Fibroblast of skin of left quadriceps (primary cell): ENCODE data around the gene GRM2.

Experiments used
- DNase-seq, 2 experiments: peaks; one replicate each; pipeline ENCODE4 v3.0.0-alpha.2; 2013; ENCODE audit warnings: low read depth in 2 of 2

The GRM2 gene

DNA sequence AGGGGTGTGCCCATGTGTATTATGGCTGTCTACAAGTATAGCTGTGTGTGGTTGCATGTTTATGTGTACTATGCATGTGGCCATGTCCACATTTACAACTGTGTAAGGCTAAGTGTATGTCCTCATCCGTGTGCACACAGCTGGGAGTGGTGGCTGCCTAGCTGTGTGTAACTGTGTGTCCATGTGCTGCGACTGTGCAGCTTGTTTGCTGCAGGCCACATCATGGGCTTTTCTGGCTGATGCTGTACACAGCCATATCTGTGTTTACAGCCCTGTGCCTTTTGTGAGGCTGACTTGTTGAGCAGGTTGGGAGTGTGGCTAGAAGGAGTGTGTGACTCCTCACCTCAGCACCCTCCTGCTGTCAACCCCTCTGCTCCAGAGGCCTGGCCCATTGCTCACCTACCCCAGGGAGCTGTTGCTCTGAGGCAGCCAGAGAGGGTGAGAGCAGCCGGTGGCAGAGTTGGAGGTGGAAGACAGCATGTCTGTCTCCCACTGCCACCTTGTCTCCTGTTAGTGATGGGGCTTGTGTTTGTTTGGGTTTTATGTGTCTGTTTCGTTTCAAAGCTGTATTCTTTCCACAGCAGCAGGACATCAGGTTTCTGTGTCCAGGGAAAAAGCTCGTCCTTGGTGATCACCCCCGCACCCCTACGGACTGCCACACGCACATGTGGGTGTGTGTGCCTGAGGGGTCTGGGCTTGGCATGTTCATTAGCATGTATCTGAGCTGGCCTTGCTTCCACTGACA is 1.4 kb upstream of the GRM2 start:
- DNase-seq, result no peak

- DNase-seq, result no peak
Measured at GRCh38 chr3:51706021-51706485, 815 bp upstream of the GRM2 start.

DNA sequence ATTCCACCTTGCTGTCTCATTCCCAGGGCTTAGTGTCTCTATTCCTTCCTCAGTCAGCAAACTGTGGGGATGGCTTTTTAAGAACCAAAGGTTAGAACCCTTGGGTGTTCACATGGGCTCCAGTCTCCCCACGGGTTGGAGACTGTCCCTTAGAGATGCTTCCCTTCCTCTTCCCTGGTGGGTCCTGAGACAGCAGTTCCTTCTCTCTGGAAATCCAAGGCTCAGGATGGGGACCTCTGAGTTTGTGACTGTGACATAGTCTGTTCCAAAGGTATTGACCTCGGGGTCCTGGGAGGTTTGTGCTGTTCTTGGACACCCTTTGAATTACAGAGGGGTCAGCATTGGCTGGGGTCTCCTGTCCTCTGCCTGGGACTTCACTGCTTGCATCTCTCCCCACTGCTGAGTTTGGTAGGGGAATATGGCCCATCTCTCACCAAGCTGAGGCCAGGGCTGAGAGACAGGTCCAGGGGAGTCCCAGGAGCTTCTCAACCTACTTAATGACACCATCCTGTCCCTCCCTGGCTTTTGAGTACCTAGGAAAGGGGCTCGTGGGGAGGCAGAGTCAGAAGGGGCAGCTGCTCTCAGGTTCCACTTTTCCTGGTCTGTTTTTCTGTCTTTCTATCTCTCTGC is 1.5 kb downstream of the GRM2 start:
- no peak for DNase-seq

- DNase-seq, result no peak
Measured at GRCh38 chr3:51709004-51709420, 2.1 kb downstream of the GRM2 start.

DNA sequence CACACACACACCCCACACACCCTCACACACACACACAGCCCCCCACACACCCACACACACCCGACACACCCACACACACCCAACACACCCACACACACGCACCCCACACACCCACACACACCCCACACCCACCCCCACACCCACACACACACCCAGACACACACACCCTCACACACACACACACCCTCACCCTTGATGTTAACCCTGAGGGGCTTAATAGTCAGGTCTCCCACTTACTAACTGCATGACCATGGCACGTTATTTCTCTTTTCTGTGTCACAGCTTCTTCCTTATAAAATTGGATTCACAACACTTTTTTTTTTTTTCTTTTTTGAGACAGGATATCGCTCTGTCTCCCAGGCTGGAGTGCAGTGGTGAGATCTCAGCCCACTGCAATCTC is 2.8 kb downstream of the GRM2 start:
- no peak for DNase-seq

- no peak for DNase-seq
Measured at GRCh38 chr3:51710631-51711351, 3.9 kb downstream of the GRM2 start.

GRCh38 chr3:51711352-51712037 is 4.6 kb downstream of the GRM2 start:
- DNase-seq, result no peak

- no peak for DNase-seq
Measured at GRCh38 chr3:51712038-51712420, 5.2 kb downstream of the GRM2 start.

GRCh38 chr3:51712511-51712931 is 5.7 kb downstream of the GRM2 start:
- DNase-seq, result no peak

DNA sequence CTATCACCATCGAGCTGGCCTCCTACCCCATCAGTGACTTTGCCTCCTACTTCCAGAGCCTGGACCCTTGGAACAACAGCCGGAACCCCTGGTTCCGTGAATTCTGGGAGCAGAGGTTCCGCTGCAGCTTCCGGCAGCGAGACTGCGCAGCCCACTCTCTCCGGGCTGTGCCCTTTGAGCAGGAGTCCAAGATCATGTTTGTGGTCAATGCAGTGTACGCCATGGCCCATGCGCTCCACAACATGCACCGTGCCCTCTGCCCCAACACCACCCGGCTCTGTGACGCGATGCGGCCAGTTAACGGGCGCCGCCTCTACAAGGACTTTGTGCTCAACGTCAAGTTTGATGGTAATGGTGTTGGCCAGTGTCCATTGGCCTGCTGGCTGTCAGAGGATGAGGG is 6.1 kb downstream of the GRM2 start:
- no peak for DNase-seq

- no peak for DNase-seq
Measured at GRCh38 chr3:51715231-51715976, 8.5 kb downstream of the GRM2 start.

- no peak for DNase-seq
Measured at GRCh38 chr3:51715977-51716294, 9.1 kb downstream of the GRM2 start.

DNA sequence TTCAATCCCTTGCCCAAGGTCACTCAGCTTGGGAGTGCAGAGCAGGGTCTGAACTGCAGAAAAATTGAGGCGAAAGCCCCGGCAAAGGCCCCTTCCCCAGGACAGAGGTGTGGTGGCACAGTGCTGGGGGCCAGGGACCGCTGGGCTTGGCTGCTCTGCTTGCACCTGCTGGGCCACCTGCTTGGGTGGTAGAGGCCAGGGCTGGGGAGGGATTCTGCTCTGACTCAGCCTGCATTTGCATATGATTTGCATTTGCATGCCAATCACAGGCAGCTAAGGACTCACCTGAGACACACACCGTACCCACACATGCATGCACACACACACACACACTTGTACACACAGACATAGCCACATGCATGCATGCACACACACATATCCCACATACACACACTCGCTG is 9.9 kb downstream of the GRM2 start:
- no peak for DNase-seq

GRCh38 chr3:51717446-51717845 is 10.6 kb downstream of the GRM2 start:
- no peak for DNase-seq

- no peak for DNase-seq
Measured at GRCh38 chr3:51717947-51718346, 11.1 kb downstream of the GRM2 start.

GRCh38 chr3:51718547-51719409 is 11.9 kb downstream of the GRM2 start:
- no peak for DNase-seq

DNA sequence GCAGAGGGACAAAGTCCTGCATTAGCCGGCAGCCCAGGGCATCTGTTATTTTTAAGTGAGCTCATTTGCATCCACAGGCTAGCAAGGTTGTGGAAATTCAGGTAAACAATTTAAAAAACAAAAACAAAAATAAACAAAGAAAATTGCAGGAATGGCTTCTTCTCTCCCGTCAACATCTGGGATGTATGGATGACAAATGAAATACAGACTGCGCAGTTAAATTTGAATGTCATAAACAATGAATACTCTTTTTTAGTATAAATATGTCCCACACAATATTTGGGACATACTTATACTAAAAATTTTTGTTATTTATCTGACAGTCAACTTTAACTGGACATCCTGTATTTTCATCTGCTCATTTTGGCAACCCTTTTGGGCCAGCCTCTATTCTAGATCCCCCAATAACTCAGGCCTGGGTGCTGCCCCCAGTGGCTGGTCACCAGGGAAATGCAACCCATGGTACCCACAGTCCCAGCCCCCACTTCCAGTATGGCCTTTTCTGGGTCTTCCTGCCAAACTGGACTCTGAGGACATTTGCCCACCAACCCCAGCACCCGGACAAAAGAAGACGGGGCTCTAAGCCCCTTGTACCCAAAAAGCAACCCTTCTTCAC is 12.7 kb downstream of the GRM2 start:
- DNase-seq, result no peak

- DNase-seq, result no peak
Measured at GRCh38 chr3:51720292-51721061, 13.6 kb downstream of the GRM2 start.

DNA sequence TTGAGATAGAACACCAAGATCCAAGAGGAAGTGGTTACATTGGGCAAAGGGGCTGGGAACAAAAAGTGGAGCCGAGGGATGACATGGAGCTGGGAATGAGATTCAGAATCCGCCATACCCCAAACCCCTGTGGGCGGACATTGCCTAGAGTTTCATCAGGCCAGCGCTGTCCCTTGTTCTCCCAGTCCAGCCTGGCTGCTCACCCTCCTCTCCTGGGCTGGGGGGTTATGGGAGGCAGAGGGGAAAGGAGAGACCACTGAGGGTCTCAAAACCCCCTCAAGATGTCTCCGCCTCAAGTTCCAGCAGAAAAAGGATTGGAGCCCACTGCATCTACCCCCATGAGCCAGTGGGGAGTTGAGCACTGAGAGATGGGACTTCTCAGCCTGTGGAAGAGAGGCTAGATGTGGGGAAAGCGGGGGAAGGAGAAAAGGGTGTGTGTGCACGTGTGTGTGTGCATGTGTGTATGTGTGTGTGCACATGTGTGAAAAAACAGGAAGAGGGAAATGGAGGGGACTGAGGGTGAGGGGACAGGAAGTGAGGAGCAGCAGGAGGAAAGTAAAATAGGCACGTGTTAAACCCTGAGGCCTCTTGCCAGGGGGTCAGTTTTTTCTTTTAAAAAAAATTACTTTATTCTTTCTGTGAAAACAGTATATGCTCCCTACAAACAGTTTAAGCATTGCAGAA is 14.3 kb downstream of the GRM2 start:
- DNase-seq, result no peak
